NCI-H1436 (cell line): ENCODE results near the gene CATSPERZ.

Source experiments
- DNase-seq: peaks from one replicate; lab custom pipeline; 2025; lab: John Stamatoyannopoulos, UW

CATSPERZ gene

GRCh38 chr11:64285885-64286800 is 14.0 kb upstream of the CATSPERZ start:
- no peak for DNase-seq

GRCh38 chr11:64286801-64287159 is 13.4 kb upstream of the CATSPERZ start:
- DNase-seq: no peak

- no peak for DNase-seq
Measured at GRCh38 chr11:64287676-64288352, 12.3 kb upstream of the CATSPERZ start.

GRCh38 chr11:64288353-64288750 is 11.8 kb upstream of the CATSPERZ start:
- no peak for DNase-seq

DNA sequence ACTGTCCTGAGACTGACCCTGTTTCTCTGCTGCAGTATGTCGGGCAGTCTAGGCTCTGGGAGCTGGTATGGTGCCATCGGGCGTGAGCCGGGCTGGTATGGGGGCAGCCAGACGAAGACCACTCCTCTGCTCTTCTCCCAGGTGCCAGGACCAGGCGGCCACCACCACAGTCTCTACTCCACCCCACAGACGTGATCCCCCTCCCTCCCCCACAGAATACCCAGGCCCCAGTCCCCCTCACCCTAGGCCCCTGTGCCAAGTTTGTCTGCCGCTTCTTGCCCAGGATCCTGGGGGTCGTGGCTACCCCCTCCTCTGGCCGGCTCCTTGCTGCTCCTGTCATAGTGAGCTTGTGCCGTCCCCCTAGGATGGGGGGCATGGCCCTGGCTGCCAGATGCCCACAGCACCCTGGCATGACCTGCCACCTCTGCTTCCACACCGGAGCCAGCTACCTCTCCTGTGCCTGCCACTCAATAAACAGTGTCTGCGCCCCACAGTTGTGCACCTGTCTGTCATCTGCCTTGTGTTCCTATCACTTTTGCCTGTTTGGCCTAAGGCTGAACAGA is 11.1 kb upstream of the CATSPERZ start:
- no peak for DNase-seq

GRCh38 chr11:64290352-64291261 is 9.6 kb upstream of the CATSPERZ start:
- DNase-seq: no peak

GRCh38 chr11:64291262-64291751 is 8.9 kb upstream of the CATSPERZ start, which contains the start of gene KCNK4:
Gene KCNK4 (plus strand): TSS chr11:64291302. CDS start chr11:64293019, 1,717 bp downstream.
- no peak for DNase-seq

DNA sequence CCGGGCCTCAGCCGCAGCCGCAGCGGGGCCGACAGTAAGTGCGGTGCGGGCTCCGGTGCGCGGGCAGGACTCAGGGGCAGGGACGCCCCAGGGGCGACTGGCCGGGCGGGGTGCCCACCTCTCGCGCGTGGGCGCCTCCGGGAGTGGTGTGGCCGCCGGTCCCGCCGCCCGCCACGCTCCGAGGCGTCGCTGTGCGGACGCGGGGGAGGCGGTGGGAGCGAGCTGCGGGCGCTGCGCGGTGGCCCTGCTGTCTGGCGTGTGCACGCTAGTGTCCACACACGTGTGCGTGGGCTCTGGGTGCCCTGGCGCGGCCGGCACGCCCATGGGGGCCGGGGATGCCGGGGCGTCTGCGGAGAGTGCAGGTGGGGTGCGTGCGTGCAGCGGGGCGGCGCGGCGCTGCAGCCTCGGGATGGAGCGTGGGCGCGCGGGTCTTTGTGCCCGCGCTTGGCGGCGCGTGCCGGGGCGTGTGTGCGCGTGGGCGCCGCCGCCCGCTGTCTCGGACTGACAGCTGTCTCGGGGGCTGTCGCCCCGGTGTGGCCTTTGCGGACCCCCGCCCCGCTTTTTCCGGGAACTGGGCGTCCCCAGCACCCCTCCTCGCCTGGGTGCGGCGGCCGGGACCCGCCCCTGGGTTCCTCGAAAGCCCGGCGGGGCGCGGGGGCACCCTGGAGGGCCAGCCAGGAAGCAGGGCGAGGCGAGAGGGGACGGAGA is 8.3 kb upstream of the CATSPERZ start:
- DNase-seq: no peak

DNA sequence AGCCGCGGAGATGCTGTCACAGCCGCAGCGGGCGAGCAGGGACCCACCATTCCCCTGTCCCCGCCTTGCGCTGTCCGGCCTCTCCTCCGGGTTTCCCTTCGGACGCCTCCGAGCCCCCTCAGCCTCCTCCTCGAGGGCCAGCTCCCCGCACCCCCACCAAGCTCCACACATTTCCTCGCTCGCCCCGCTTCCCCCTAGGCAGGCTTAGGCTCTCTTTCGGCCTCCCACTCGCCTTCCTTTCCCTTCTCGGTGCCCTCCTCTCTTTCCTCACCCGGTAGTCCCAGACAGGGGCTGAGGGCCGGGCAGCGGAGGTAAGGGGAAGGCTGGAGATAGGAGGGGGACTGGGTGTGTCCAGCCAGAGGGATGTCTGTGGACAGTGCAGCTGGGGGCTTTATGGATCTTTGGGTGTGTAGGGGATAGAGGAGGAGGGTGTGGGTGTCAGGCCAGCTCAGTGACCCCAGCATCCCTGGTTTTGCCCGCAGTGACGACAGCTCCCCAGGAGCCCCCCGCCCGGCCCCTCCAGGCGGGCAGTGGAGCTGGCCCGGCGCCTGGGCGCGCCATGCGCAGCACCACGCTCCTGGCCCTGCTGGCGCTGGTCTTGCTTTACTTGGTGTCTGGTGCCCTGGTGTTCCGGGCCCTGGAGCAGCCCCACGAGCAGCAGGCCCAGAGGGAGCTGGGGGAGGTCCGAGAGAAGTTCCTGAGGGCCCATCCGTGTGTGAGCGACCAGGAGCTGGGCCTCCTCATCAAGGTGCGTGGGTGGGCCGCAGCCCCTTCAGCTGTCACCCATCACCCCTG is 7.5 kb upstream of the CATSPERZ start:
- no peak for DNase-seq

DNA sequence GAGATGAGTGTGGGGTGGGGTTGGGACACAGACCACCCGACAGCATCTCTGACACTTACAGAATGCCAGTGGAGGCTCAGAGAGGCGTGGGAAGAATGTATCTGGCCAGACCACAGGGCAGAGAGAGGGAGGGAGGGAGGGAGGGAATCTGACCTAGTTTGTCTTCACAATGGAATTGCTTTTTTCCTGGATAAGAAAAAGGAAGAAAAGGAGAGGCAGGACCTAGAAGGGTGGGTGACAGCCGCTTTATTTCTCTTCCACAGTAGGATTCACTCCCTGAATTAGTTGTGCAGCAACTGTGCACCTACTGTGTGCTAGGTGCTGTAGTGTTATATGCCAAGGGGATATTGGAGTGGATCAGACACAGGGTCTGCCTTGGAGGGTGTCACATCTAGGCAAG is 5.4 kb upstream of the CATSPERZ start:
- no peak for DNase-seq

DNA sequence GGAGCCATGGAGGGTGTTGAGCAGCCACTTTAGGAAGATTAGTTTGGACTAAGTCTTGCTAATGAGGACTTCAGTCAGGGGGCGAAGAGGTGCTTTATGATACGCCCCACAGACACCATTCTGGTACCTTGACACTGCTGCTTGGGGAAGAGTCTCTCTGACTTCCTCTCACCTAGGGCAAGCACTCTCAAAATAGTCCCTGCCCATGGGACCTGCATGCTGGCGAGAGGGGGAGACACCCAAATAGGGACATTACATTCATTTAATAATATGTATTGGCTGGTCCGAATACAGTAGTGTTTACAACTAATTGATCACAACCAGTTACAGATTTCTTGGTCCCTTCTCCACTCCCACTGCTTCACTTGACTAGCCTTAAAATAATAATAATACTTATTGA is 4.4 kb upstream of the CATSPERZ start:
- no peak for DNase-seq

- DNase-seq: no peak
Measured at GRCh38 chr11:64296236-64296635, 3.9 kb upstream of the CATSPERZ start.

GRCh38 chr11:64296830-64297698 is 3.1 kb upstream of the CATSPERZ start:
- no peak for DNase-seq

DNA sequence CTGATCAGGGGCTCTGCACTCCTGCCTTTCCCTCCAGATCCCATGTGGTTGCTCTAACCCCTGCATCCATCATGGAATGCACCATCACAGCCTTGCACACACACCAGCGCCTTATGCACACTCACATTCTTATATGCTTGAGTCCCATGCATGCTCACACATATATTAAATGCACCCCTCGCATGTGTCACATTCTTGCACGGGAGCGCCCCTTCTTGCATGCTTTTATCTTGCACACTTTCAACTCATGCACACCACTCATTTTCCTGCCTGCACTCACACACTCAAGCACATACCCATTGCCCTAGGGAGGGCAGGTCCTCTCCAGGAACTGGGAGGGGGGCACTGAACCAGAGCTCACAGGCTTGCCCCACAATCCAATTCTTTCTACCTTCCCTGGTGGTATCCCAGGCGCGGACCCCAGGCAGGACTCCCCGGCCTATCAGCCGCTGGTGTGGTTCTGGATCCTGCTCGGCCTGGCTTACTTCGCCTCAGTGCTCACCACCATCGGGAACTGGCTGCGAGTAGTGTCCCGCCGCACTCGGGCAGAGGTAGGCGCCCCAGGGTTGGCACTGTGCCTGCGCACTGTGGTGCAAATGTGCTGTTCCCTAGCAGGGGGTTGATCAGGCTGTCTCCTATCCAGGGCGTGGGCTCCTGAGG is 2.3 kb upstream of the CATSPERZ start:
- no peak for DNase-seq

- DNase-seq: no peak
Measured at GRCh38 chr11:64298966-64299846, 952 bp upstream of the CATSPERZ start.

GRCh38 chr11:64303109-64304031 is 3.2 kb downstream of the CATSPERZ start:
- no peak for DNase-seq

GRCh38 chr11:64304032-64304315 is 3.8 kb downstream of the CATSPERZ start:
- no peak for DNase-seq
